NCI-H345 treated with DMSO at 0.1 percent for 48 hours (cell line): Measurements from ENCODE around the gene SAP30L.

Source experiments
- DNase-seq: peaks from one replicate; lab custom pipeline; 2025; ENCODE audit not compliant: unreplicated experiment; lab: John Stamatoyannopoulos, UW

Gene SAP30L

DNA sequence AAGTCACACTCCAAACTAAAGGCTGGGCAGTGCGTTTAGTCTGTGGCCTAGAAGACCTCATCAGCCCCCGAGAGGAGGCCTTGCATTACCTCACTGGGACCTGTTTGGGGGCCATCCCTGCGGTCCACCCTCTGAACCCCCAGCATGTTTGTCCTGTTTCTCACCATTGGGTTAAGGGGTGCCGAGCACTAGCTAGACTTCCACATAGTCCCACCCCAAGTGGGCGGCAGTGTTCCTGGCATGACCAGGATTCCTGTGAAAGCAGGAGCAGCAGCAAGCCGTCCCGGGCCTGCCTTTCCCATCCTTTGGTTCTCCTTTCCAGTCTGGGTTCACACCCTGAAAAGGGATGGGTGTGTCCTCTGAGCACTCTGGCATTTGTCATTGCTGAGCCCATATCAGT lies 26.6 kb upstream of the SAP30L start:
- no peak for DNase-seq

DNA sequence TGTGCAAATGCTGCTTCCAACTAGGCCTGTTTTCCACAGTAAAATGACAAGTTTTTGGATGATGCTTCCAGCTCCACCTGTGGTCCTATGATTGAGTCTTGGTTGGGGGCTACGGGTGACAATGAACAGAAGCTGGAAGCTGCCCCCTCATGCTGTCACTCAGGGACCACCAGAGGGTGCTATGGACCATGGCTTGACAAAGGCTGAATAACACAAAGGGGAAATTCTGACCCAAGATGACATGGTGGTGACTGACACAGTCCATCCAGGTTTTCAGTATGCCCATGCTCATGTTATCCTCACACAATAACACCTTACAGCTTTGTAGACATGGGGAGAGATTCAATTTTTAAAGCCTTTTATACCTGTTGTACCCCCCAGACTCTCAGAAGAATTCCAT lies 23.9 kb upstream of the SAP30L start:
- DNase-seq = no peak

DNA sequence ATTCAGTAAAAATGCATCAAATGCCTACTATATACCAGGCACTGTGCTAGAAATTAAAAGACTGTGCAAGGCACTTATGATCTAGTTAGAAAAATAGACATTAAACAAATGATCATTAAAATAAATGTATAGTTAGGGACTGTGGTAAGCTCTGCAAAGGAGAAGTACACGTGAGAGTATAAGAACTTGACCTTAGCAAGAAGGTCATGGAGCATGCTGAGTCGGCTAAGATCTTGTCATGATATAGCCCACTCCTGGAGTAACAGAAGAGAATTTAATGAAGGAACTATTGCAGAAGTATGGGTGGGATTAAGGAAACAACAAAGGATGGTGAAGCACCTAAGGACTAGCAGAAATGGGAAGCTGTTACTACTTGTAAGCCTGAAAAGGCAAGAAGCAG lies 23.5 kb upstream of the SAP30L start:
- DNase-seq = no peak

DNA sequence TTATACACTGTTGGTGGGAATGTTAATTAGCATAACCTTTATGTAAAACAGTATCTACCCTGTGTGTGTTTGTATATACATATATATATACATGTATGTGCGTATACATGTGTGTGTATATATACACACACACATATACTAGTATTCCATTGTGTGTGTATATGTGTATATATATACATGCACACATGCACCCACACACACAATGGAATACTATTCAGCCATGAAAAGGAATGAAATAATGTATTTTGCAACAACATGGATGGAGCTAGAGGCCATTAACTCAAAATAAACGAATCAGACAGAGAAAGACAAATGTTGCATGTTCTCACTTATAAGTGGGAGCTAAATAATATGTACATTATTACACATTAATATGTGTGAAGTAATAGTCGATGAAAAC lies 17.6 kb upstream of the SAP30L start:
- no peak for DNase-seq

DNA sequence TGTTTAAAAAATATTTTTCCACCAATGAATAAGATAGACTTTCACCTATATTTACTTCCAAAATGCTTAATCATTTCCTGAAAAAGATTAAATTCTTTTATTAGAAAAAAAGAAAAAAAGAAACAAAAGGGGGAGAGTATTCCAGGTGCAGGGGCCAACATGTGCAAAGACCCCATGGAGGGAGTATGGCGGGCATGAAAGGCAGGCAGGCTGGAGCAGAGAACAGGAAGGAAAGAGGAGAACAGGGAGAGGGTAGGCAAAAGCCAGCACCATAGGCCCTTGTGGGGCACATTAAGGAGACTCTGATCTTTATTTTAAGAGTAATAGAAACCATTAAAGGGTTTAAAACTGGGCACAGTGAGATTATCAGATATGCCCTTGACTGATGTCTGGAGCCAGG lies 16.5 kb upstream of the SAP30L start:
- DNase-seq = no peak

DNA sequence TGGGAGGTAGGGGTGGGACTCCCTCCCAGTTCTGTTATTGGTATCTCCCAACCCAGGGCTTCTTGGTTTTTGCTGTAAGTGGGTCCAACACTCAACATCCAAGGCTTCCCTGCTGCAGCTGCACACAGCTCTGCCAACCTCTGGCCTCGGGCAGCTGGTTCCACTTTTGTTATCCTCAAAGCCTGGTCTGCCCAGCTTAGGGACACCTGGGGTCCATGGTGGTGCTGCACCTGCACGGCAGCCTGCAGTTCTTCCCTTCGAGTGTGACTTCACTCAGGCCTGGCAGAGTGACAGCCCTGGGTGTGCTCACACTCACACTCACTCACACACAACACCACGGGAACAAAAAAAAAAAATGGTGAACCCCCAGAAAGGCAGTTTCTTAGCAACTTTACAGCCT lies 15.3 kb upstream of the SAP30L start:
- no peak for DNase-seq

DNA sequence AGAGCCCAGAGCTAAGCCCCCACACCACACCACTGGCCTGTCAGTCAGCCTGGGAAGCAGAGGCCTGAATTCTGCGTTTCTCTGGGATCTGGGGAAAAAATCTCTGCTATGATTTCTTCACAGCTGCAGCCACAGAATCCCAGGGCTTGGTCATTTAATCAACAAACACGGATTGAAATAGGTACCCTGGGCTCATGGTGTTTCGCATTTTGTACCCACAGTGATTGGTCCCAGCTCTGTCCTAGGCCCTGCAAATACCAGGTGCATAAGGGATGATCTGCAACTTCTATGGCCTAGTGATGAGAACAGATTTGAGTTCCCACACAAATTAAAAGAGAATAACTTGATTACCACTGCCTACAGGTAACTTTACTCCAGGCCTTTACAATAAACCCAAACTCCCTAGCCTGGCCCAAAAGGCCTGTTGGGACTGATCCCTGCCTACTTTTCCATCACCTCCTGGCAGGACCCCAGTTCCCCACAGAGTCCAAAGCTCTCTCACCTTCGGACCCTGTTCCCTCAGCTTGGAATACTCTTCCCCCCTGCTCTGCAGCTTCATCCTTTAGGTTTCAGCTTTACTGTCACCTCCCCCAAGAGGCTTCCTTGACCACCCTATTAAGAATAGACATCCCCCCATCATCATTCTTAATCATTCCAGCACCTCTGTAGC lies 14.7 kb upstream of the SAP30L start:
- no peak for DNase-seq

DNA sequence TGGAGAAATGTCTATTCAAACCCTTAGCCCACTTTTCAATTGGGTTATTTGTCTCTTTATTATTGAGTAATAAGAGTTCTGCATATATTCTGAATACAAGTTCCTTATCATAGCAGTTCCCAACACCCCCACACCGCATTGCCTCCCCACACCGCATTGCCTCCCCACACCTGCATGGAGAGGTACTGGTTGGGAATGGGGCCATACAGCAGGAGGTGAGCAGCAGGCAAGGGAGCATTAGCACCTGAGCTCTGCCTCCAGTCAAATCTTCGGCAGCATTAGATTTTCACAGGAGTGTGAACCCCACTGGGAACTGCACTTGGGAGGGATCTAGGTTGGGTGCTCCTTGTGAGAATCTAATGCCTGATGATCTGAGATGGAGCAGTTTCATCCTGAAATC lies 10.6 kb upstream of the SAP30L start:
- DNase-seq = no peak

DNA sequence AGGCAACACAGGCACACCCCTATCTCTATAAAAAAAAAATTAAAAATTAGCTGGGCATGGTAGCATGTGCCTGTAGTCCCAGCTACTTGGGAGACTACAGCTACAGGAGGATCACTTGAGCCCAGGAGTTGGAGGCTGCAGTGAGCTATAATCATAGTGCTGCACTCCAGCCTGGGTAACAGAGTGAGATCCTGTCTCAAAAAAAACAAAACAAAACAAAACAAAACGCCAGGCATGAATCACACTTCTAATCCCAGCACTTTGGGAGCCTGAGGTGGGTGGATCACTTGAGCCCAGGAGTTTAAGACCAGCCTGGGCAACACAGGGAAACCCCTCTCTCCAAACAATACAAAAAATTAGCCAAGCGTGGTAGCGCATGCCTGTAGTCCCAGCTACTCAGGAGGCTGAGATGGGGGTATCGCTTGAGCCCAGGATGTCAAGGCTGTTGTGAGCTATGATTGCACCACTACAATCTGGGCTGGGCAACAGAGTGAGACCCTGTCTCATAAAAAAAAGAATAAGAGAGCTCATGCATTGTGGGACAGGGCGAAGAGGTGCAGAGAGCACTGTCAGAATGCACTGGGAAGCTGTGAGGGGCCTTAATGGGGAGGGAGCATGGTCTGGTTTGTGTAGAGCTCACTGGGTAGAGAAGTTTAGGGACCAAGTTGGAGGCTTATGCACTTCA lies 8.4 kb upstream of the SAP30L start:
- DNase-seq = no peak

DNA sequence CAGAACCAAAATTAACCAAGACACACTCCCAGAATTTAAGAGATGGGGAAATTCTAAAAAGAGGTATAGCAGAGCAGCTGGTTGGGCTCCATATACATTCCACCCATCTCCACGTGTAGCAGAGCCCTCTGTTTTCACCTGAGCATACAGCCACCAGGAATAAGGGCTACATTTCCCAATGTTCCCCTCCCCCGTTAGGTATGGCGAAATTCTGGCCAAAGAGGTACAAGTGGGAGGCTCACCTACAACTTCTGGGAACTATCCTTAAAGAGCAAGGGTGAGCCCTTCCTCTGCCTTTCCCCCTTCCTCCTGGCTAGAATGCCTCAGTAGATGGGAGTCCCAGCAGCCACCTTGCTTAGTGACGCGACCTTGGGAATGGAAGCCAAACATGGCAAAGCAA lies 5.3 kb upstream of the SAP30L start:
- no peak for DNase-seq

DNA sequence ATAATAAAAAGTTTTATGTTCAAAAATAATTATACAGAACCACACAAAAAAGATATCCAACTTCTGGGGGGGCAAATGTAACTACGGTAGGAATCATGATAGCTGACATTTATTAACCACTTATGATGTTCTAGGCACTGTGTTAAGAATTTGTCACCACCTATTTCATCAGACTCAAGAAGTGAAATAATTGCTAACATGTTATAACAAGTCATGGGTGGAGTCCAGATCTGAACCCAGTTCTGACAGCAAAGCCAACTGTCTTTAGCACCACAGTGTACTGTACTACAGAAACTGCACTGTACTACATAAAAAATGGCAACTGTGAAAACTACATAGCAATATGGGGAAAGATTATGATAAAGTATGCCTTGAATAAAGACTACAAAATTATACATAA lies 3.0 kb upstream of the SAP30L start:
- no peak for DNase-seq

DNA sequence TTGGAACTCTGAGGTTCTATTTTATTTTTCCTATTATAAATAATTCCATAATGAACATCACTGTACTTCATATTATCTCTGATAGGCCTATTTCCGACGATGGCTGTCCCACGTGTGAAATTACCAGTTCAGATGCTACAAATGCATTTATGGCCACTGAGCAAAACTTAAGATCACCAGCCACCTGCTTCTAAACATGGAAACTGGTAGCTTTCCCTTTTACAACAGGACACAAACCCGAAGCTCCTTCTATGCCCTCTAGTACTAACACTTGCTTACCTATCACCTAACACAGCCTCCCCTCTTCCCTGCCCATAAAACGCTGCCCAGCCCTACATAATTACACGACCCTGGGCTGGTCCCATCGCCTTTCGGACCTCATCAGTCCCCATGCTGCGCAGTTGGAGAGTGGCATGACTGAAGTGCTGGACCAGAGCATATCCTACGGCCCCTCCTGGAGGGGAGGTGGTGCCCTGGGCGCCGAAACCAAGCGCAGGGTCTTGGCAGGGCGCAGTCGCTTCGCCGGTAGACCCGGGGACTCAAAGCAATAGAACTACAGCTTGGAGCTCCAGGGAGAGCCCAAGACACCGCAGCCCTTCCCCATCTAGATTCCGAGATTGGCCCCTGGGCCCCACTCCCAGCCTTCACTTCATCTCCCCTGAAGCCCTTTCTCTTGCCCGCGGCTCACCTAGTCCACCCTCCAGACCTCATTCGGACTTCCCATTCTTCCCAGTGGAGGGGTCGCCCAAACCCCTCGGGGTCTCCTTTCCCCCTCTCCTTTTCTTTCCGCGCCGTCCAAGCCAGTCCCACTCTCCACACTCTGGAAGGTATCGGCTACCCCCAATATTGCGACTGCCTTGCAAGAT lies 1.0 kb upstream of the SAP30L start:
- DNase-seq = no peak

DNA sequence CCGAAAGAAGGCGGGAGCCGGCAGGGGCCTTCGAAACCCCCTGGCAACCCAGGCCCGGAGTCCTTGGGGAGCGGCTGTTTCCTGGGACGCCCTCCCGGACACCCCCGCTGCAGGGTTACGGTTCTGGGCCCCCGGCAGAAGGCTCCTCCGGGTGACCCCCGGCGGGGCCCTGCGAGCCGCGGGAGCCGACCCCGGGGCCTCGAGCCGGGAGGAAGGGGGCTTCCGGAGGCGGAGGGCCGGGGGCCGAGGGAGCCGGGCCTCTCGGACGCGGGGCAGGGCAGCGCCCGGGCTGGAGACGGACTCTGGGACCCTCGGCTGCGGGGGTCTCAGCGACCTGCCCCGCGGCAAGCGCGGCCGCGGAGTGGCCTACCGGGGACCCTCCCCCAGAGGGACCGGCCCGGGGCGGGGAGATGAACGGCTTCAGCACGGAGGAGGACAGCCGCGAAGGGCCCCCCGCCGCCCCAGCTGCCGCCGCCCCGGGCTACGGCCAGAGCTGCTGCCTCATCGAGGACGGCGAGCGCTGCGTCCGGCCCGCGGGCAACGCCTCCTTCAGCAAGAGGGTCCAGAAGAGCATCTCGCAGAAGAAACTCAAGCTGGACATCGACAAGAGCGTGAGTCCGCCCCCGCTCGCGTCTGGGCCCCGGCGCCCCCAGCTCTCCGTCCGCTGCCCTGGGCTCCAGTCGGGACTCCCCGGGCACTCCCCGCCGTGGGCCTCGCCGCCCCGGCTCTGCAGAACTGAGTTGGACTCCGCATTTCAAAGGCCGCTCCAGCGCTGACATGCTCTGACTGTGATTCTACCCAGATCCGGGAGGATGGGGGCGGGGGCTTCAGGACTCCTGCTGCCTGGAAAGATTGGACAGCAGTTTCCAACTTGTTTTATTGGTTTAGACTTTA lies 645 bp downstream of the SAP30L start:
- no peak for DNase-seq

DNA sequence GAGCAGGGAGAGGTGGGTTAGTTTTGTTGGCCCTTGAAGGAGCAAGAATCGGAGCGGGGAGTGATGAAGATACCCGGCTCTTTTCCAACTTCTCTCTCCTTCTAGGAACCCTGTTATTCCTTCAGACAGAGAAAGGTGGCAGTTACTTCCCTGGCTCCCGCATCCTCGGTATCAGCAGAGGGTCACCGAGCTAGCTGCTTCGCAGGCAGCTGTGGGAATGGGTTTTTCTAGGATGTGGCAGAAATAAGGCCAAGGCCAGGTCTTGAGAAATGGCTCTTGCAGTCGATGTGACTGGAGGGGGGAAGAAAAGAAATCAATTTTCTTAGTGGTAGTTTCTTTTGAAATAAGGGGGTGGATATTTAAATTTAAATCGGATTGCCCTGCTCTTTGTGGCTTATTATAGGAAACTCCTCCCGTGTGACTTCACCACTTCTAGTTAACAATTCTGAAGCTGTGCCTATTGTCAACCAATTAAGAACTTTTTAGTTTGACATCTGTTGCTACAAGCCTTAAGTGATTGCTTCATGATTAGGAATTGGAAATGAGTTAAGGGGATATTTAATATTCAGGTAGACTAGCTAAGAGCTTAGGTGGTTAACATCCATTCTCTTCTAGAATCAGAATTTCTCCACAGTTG lies 1.4 kb downstream of the SAP30L start:
- DNase-seq = no peak

DNA sequence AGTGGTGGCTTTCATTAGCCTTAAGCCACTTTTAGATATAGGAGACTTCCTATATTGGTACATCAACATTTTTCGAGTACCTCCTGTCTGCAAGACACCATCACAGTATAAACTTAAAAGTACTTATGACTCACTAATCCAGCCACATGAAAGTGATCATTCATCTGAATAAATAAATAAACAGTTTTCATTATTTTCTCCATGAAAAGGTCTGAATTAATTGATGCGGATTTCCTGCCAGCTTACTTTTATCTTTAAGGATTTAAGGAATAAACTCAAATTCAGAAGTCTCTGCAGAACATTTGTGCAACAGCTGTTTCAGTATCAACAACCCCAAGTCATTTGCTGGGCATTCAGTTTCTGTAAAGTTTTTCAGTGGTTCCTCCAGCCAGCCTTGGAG lies 4.0 kb downstream of the SAP30L start:
- DNase-seq = no peak

DNA sequence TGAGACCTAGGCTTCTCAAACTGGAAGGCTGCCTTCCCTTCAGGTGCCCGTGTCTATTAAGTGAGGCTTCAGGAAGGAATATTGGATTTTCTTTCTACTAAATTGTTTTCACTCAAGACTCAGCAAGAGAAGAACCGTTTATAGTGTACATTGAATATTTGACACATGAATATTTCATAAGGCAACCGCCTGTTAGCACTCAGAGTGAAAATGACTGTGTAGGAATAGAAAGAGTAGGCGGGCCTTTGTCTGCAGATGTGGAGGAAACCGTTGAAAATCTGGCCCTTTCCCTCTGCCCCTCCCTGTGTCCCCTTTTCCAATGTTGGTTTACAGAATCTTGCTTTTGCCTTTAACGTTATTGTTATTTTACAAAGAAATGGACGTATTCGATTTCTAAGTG lies 6.2 kb downstream of the SAP30L start:
- no peak for DNase-seq

DNA sequence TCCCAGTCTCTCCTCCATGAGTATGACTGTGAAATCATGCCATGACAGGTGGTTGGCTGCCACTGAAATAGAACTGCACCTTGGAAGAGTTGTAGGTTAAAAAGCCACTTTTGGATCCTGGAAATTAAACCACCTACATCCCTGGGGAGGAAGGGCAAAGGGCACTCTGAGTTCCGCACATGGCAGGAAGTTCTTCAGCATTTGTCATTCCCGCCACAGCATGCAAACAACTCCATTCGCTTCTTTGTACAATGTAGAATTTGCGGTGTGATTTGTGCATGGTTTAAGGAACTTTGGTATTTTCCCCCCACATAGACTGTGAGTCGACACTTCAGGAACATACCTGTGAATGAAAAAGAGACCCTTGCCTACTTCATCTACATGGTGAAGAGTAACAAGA lies 9.8 kb downstream of the SAP30L start:
- DNase-seq = no peak

DNA sequence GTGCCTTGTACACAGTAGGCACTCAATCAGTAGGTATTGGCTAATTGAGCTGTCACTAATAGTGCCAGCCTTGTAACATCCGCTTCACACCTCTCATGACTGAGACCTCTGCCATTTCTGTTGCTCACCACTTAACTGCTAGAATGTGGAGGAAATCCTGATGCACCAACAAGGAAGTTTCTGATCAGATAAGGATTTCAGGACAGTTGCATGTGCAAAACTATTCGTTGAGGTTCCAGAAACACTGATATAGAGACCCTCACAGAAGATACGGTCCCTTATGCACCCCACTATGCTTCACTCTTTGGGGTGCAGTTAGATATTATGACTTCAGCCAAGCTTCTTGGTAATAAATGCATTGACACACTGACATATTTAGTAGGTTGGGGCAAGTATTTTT lies 10.7 kb downstream of the SAP30L start:
- no peak for DNase-seq

DNA sequence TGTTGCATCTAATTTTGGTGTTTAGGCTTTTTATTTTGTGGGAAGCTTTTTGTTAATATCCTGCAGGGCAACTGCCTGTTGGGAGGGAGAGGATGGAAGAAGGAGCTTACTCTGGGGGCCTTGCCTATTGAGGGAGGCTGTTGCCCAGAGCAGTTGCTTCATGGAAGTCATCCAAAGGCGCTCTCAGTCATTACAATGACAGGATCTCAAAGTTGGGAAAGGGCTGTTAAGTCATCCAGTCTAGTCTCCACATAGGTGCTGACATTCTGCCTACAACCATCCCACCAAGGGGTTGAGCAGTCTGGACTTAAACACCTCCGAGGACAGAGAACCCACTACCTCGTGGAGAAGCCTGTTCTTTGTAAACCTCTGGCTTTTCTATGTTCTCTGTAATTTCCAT lies 13.2 kb downstream of the SAP30L start:
- no peak for DNase-seq

DNA sequence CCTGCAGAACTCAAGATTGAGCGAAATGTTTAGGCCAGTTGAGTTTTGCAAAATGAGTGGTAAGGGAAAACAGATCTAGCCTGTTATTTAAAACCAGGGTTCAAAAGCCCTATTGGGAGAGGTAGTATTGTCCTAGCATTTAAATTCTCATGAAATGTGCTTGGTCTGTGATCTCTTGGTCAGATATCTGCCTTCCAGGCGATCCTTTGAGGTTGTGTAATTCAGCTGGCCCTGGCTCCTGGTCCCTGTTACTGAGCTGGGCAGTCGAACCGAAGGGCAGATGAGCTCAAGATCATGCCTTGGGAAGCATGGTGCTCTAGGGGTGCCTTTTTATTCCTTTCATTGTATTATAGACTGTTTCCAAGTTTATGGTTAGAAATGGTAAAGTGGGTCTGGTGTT lies 14.4 kb downstream of the SAP30L start:
- DNase-seq = no peak

DNA sequence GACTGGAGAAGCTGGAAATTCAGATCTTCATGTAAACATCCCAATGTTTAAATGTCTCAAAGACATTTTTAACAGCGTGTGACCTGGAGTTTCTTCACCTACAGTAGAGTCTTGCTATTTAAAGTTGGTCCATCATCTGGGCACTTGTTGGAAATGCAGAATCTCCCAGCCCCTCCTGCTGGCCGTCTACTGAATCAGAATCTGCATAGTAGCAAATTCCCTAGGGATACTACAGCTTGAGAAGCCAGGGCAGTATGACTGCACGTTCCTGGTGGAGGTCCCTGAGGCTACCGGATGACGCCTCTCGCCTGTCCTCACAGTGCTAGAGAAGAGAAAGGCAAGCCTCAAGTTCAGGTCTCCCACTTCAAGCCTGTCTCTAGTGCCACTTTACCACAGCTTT lies 15.7 kb downstream of the SAP30L start:
- no peak for DNase-seq
